HG02840 (cell line): ENCODE data around the gene CENPP.

ENCODE experiments used
- ATAC-seq: cut with Tn5 transposase; IDR thresholded peaks from one replicate; pipeline ENCODE4 v1.9.1; 2021; ENCODE audit warnings: mild to moderate bottlenecking, moderate library complexity, moderate number of reproducible peaks; ENCODE audit not compliant: unreplicated experiment, low FRiP score

The CENPP gene

GRCh38 chr9:92414566-92414965, 88.8 kb downstream of the CENPP start:
- ATAC-seq, result no peak

- no peak for ATAC-seq
These were observed 97.0 kb downstream of the CENPP start for GRCh38 chr9:92422611-92423338.

DNA sequence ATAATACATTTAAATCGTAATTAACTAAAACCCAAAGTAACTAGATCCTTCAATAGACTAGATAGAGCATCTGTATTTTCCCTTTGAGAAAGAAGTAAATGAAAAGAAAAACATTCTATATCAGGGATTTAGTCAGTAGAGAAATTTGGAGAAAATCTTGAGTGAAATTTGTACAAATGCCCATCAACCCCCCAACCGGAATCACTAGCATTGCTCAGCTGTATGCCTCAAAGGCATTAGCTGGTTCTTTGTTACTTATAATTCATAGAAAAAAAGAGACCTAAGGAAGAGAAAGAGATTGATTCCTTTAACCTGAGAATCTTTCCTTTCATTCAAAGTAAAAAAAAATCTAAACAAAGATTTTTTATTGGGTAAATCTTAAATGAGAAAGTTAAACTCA, 97.9 kb downstream of the CENPP start:
- no peak for ATAC-seq

DNA sequence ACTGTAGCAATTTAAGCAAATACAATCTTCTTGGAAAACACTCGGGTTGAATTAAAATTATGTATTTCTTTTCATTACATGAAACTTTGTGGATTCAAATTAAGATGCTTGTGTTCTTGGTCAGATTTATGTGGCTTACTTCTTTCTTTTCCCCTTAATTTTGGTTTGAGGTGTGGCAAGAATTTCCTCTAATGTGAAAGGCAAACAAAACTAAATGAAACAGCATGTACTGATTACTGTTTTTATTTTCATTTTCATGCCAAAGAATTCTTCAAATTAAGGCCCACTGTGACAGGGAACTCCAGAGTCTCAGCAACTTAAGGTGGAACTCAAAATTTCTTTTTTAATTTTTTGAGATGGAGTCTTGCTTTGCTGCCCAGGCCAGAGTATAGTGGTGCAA, 98.6 kb downstream of the CENPP start, which contains the start of gene OMD:
OMD (minus strand) TSS at position 132 of the 400 bp plus-strand sequence. CDS start 6,913 bp downstream, outside the sequence.
- ATAC-seq, result no peak

GRCh38 chr9:92425474-92425873, 99.7 kb downstream of the CENPP start:
- ATAC-seq, result no peak

DNA sequence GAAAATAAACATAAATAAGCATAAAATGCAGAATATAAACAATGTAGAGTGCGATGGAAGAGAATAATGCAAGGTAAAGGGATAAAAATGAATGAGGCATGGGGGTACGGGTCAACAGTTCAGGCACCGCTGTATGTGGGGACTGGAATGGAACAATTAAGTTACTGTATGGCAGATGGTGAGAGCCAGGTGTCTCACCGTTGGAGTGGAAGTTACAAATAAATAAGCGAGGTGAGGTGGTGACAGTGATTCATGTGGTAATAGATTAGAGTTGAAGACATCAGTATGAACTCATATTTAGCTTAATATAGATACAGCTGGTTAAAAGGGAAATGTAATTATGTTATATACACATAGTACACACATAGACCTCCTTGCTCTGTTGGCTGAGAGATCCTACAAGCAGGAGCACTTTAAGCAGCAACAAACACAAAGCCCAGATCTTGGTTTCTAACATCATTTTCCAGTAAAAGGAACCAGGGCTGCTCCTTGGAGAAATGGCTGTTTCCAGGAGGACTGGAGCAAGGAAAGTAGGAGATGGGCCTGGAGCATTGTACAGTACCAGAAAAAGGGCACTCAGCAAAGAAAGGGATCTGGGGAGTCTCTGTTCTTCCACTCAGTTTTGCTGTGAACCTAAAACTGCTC, 100.9 kb downstream of the CENPP start:
- no peak for ATAC-seq

GRCh38 chr9:92429836-92430235, 104.1 kb downstream of the CENPP start:
- ATAC-seq, result no peak

- no peak for ATAC-seq
These were observed 106.6 kb downstream of the CENPP start for GRCh38 chr9:92432350-92432749.

DNA sequence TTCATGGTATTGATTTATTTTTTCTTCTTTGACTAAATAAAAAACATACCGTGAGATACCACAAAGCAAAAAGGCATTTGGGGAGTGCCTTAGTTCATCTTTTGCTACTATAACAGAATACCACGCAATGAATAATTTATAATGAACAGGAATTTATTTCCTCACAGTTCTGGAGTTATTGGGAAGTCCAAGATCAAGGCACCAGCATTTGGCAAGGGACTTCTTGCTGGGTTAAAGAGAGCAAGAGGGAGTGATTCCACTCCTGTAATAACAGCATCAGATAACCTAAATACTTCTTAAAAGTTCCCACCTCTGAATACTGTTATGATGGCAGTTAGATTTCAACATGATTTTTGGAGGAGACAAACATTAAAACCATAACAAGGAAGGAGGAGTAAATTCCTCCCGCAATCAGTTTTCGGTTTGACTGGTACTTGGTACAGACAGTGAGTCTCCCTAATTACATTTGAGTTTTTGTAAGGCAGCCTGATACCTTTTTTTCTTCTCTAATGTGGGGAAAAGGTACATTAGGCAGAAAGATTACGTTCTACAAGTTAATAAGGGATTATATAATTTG, 107.3 kb downstream of the CENPP start:
- ATAC-seq, result no peak

GRCh38 chr9:92435263-92435662, 109.5 kb downstream of the CENPP start:
- ATAC-seq, result no peak

- ATAC-seq, result no peak
These were observed 113.3 kb downstream of the CENPP start for GRCh38 chr9:92438900-92439526.

DNA sequence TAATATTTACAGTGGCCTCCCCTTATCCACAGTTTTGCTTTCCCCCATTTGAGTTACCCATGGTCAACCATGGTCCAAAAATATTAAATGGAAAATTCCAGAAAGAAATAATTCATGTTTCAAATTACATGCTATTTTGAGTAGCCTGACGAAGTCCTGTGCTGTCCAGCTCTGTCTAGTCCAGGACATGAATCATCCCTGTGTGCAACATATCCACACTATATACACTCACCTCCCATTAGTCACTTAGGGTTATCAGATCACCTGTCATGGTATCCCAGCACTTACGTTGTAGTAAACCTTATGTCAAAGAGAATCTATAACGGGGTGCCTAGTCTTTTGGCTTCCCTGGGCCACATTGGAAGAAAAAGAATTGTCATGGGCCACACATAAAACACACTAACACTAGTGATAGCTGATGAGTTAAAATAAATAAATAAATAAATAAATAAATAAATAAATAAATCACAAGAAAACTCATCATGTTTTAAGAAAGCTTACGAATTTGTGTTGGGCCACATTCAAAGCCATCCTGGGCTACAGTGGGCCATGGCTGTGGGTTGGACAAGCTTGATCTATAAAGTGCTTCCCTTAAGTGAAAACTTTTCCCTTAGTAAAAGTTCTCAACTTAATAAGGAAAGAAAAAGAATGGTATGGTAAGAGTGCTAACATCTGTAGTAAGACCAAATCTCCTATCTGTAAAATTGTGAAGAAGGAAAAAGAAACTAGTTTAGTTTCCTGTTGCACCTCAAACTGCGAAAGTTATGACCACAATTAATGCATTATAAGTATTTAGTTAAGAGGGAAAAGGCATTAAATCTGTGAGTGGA, 114.4 kb downstream of the CENPP start:
- ATAC-seq, result no peak

GRCh38 chr9:92440751-92441046, 114.9 kb downstream of the CENPP start:
- ATAC-seq, result no peak

DNA sequence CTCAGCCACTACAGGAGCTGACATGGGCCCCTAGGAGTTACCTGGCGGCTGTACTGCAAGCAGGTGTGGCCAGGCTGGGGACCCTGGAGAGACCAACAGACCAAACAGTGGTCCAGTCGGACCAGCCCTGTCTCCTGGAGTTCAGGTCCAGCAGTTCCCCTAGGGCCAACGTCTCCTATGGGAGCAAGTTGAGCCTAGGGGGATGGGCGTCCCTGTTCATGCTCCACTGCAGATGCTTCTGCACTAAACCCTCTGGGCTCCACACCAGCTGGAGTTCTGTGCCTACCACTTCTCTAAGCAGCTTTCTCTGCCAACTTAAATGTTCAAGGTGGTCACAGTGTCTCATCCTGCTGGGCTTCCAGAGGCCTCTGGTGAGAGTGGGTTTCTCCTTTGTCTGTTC, 119.1 kb downstream of the CENPP start:
- ATAC-seq, result no peak

- no peak for ATAC-seq
These were observed 120.8 kb downstream of the CENPP start for GRCh38 chr9:92446536-92446935.

DNA sequence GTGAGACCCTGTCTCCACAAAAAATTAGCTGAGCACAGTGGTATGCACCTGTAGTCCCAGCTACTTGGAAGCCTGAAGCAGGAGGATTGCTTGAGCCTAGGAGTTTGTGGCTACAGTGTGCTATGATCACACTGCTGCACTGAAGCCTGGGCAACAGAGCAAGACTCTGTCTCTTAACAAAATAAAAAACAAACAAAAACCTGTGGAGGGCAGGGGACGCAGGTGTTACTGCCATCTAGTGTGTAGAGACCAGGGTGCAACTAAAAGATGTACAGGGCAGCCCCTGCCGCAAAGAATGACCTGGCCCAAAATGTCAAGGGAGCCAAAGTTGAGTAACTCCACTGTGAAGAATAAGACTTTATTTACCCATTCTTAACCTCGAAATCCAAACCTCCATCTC, 129.5 kb downstream of the CENPP start:
- ATAC-seq, result no peak

- no peak for ATAC-seq
These were observed 131.8 kb downstream of the CENPP start for GRCh38 chr9:92457576-92457975.

- ATAC-seq, result no peak
These were observed 137.6 kb downstream of the CENPP start for GRCh38 chr9:92463387-92463786.

- ATAC-seq, result no peak
These were observed 138.2 kb downstream of the CENPP start for GRCh38 chr9:92463984-92464383.

DNA sequence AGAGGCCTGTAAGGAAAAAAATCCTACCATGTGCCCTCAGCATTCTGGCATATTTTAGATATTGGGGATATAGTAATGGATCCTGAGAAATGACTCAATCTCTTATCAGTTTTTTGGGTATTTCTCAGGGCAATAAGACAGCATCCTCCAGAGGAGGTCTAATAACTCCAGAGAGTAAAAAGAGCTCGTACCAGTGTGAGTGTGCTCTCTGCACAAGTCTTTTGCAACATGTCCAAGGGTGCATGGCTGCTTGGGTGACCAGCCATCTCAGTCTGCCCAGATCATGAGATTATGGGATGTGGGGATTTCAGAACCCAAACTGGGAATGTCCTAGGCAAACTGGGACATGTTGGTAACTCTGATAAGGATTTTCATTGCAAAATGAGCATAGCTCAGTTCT, 141.3 kb downstream of the CENPP start:
- no peak for ATAC-seq

DNA sequence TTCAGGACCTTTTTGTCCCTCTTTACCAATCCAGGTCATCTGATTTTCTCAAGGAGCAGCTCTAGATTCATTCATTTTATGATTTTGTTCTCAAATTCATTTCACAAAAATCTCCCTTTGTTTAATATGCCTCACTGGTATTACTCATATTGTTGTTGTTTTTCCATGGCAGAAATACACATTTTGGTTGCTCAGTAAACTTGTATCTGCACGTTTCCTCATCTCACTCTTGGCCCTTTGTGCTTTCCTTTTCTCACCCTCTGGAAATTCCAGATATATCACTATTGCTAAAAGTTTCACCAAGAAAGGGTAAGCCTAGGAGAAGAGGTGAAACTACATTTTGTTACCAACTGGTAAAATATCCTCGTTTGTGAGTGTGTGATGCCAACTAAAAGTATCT, 141.8 kb downstream of the CENPP start:
- no peak for ATAC-seq
